Activated CD8-positive, alpha-beta T cell treated with anti-CD3 and anti-CD28 coated beads for 36 hours (primary cell): ENCODE data around the gene CCL22. TPM values are rescaled to one million over a fixed set of nuclear protein-coding genes. Genes with fewer than 3 reads are reported as not detected.

Source experiments
- ATAC-seq: fragments of 200-7000 bp; cut with Tn5 transposase; one replicate; pipeline ENCODE4 v1.10.0; 2021; ENCODE audit warnings: mild to moderate bottlenecking, moderate library complexity
- CTCF ChIA-PET: fragments of 350-600 bp; sonication (Branson Sonifier 250); formaldehyde crosslinking; loops from one replicate; lab custom pipeline; 2021; ENCODE audit warnings: antibody characterized with exemption; lab: Charles Lee
- POLR2A ChIA-PET: fragments of 350-600 bp; sonication (Branson Sonifier 250); formaldehyde crosslinking; loops from one replicate; lab custom pipeline; 2021; ENCODE audit warnings: antibody characterized with exemption; lab: Charles Lee
- DNase-seq: peaks from one replicate; pipeline ENCODE4 v3.0.0-alpha.2; 2020
- H3K27ac Mint-ChIP-seq: one replicate; pipeline ENCODE4 v1.8.0; 2021; ENCODE audit warnings: mild to moderate bottlenecking, mixed read lengths
- H3K27me3 Mint-ChIP-seq: one replicate; pipeline ENCODE4 v1.8.0; 2021; ENCODE audit warnings: mixed read lengths
- H3K36me3 Mint-ChIP-seq: one replicate; pipeline ENCODE4 v1.8.0; 2021; ENCODE audit warnings: low read depth, mixed read lengths
- H3K4me1 Mint-ChIP-seq: one replicate; pipeline ENCODE4 v1.8.0; 2021; ENCODE audit warnings: low read depth, mixed read lengths
- H3K4me3 Mint-ChIP-seq: one replicate; pipeline ENCODE4 v1.8.0; 2021; ENCODE audit warnings: mild to moderate bottlenecking, moderate library complexity, mixed read lengths
- H3K9me3 Mint-ChIP-seq: one replicate; pipeline ENCODE4 v1.8.0; 2021; ENCODE audit warnings: mixed read lengths
- intact Hi-C: fragments of 100-400 bp; cut with micrococcal nuclease; formaldehyde crosslinking; loops from one replicate; pipeline ENCODE4 v1.10.0; 2022
- total RNA-seq, 2 experiments: library from RNA; stranded (reverse); gene quantifications; one replicate each; pipeline ENCODE4 v1.2.3, GENCODE V29; 2021
- TF ChIP-seq, protein P1 (sequence below): fragments of 200-600 bp; IDR thresholded peaks from one replicate; pipeline ENCODE4 v1.8.0; 2022; ENCODE audit warnings: antibody characterized with exemption, mild to moderate bottlenecking

CCL22 gene
- total RNA-seq, 2 experiments from 2014 or later: 7.1 to 7.4 TPM

DNA sequence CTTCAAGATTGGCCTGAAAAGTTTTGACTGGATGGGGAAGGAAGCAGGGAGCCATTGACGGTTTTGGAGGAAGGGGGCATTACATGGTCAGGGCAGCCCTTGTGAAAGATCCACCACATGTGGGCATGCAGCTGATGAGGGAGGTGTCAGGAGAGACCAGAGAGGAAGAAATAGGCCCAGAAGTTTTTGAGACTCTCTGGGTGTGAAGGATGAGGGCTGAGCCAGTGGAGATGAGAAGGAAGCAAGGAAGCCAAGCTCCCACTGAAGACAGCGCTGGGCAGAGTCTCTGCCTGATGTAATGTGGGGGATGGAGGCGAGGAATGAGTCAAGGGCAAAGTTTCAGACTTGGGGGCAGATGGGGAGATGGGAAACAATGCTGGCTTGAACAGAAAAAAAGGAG lies 46.5 kb downstream of the CCL22 start:
- TF ChIP-seq, protein P1, sequence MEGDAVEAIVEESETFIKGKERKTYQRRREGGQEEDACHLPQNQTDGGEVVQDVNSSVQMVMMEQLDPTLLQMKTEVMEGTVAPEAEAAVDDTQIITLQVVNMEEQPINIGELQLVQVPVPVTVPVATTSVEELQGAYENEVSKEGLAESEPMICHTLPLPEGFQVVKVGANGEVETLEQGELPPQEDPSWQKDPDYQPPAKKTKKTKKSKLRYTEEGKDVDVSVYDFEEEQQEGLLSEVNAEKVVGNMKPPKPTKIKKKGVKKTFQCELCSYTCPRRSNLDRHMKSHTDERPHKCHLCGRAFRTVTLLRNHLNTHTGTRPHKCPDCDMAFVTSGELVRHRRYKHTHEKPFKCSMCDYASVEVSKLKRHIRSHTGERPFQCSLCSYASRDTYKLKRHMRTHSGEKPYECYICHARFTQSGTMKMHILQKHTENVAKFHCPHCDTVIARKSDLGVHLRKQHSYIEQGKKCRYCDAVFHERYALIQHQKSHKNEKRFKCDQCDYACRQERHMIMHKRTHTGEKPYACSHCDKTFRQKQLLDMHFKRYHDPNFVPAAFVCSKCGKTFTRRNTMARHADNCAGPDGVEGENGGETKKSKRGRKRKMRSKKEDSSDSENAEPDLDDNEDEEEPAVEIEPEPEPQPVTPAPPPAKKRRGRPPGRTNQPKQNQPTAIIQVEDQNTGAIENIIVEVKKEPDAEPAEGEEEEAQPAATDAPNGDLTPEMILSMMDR: no peak
- Mint-ChIP-seq H3K27me3 (peaks cover 2% of the 10 kb centered on the region), H3K4me3 (no peak overlapping the region), H3K9me3 (no peaks in the 10 kb centered on the region), H3K36me3 (no peaks in the 10 kb centered on the region), H3K27ac (no peak overlapping the region), H3K4me1 (peaks cover 9% of the 10 kb centered on the region)
- CTCF ChIA-PET: interaction anchor here (0.9 to 2.2 kb wide), 3 partner anchors 8 to 105 kb away, joined by 3 to 20 read pairs (median 8); no protein-coding TSS in a partner anchor
- ATAC-seq (peak; percentile 60), DNase-seq (no peak)
- POLR2A ChIA-PET: interaction anchor here (0.8 to 1.2 kb wide), 3 partner anchors 11 to 37 kb away, joined by 3 to 4 read pairs (median 3); no protein-coding TSS in a partner anchor
- intact Hi-C loops: no loop called here

DNA sequence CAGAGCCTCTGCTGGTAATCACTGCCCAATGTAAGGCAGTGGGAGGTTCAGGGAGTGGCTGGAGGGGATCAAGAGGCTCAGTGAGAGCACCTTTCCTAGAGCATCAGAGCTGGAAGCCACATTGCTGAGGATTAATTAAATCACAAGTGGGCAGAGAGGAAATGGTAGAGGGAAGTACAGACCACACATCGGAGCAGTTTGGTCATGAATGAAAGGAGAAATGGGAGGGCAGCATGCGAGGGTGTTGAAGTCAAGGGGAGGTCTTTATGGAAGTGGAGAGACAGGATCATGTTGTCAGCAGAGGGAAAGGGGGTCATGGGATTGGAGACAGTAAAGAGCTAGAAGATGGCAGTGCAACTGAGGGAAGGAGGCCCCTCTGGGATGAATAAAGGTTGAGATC lies 48.3 kb downstream of the CCL22 start:
- H3K9me3 Mint-ChIP-seq: no peaks in the 10 kb centered on the region
- H3K27ac Mint-ChIP-seq: no peak overlapping the region
- TF ChIP-seq, protein P1: no peak
- no peaks in the 10 kb centered on the region for H3K36me3 Mint-ChIP-seq
- H3K4me3 Mint-ChIP-seq: no peak overlapping the region
- ChIA-PET CTCF (interaction anchor here (1.3 to 1.6 kb wide), 2 partner anchors 9 to 12 kb away, joined by 3 to 5 read pairs; no protein-coding TSS in a partner anchor), POLR2A (interaction anchor here (1.1 kb wide), 1 partner anchor 10 kb away, joined by 6 read pairs; no protein-coding TSS in a partner anchor)
- DNase-seq: no peak
- H3K4me1 Mint-ChIP-seq: peaks cover 9% of the 10 kb centered on the region
- ATAC-seq: no peak
- intact Hi-C loops: no loop called here
- H3K27me3 Mint-ChIP-seq: peaks cover 2% of the 10 kb centered on the region

DNA sequence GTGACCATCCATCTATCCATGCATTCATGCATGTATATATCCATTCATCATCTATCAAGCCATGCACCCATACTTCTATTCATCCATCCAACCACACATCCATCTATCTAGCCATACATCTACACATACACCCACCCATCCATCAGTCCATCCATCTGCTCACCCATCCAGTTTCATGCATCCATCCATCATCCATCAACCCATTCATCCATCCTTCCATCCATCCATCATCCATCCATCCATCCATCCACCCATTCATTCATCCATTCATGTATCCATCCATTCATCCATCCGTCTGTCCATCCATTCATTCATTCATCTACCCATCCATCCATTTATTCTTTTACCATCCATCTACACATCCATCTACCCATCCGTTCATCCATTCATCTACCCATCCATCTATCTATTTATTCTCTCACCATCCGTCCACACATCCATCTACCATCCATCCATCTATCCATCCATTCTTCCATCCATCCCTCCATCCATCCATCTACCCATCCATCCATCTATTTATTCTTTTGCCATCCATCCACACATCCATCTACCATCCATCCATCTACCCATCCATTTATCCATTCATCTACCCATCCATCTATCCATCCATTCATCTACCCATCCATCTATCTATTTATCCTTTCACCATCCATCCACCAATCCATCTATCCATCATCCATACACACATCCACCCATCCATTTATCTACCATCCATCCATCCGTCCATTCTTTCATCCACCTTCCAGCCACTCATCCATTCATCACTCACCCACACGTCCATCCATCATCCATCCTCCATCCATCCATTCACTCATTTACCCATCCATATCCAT lies 49.2 kb downstream of the CCL22 start:
- no peak for DNase-seq
- no peak overlapping the region for H3K27ac Mint-ChIP-seq
- CTCF ChIA-PET: interaction anchor here (1.6 kb wide), 1 partner anchor 9 kb away, joined by 5 read pairs; no protein-coding TSS in a partner anchor
- H3K4me3 Mint-ChIP-seq: no peak overlapping the region
- TF ChIP-seq, protein P1: no peak
- peaks cover 2% of the 10 kb centered on the region for H3K27me3 Mint-ChIP-seq
- no peaks in the 10 kb centered on the region for H3K9me3 Mint-ChIP-seq
- no peaks in the 10 kb centered on the region for H3K36me3 Mint-ChIP-seq
- ATAC-seq: no peak
- peaks cover 9% of the 10 kb centered on the region for H3K4me1 Mint-ChIP-seq
- intact Hi-C loops: no loop called here
- POLR2A ChIA-PET: no interaction called here

- no peak overlapping the region for H3K27ac Mint-ChIP-seq
- peaks cover 2% of the 10 kb centered on the region for H3K27me3 Mint-ChIP-seq
- ATAC-seq (no peak), DNase-seq (no peak)
- TF ChIP-seq, protein P1: no peak
- intact Hi-C loops: no loop called here
- CTCF ChIA-PET: interaction anchor here (1.3 to 1.4 kb wide), 2 partner anchors 10 to 109 kb away, joined by 4 read pairs; no protein-coding TSS in a partner anchor
- POLR2A ChIA-PET: no interaction called here
- no peak overlapping the region for H3K4me3 Mint-ChIP-seq
- peaks cover 9% of the 10 kb centered on the region for H3K4me1 Mint-ChIP-seq
- no peaks in the 10 kb centered on the region for H3K9me3 Mint-ChIP-seq
- H3K36me3 Mint-ChIP-seq: no peaks in the 10 kb centered on the region
Observed at GRCh38 chr16:57409065-57409464, 50.5 kb downstream of the CCL22 start.
